Measurements from ENCODE around the gene TANGO2. TPM values are rescaled to one million over a fixed set of nuclear protein-coding genes. Genes with fewer than 3 reads are reported as not detected.

The TANGO2 gene
- total and polyA plus RNA-seq, 9 of the 15 experiments (the other 6 are each of a cell fraction or from before 2014, with no cell fraction given) = 15.5 to 94.9 (median 70.1) TPM

- TF ChIP-seq PHB (CRISPR knock-in tag; IDR thresholded peaks at IDR 0.05) (0 out of 2 replicates have a peak, but pooled peaks have one; percentile 52), GABPA (tag; conservative IDR thresholded peaks at IDR 0.05; ENCODE audit: low read depth) (no peak), ZMIZ1 (IDR thresholded peaks at IDR 0.05; ENCODE audit: low read depth in 2 of 2, low read length in 2 of 2) (no peak), ZBTB33 (CRISPR knock-in tag; IDR thresholded peaks at IDR 0.05) (no peak), ZNF133 (CRISPR knock-in tag; IDR thresholded peaks at IDR 0.05) (no peak), ZBTB9 (CRISPR knock-in tag; IDR thresholded peaks at IDR 0.05) (no peak), ZHX1 (conservative IDR thresholded peaks at IDR 0.05; ENCODE audit: low read length) (no peak), TBL1XR1 (IDR thresholded peaks at IDR 0.05; ENCODE audit: low read length in 2 of 2) (no peak), HOXB6 (CRISPR knock-in tag; IDR thresholded peaks at IDR 0.05; ENCODE audit: borderline replicate concordance) (no peak), POU5F1 (IDR thresholded peaks at IDR 0.05; ENCODE audit: borderline replicate concordance, low read depth, low read length, partially characterized antibody) (no peak), PCBP1 (IDR thresholded peaks at IDR 0.05; ENCODE audit: low read depth, low read length, poor library complexity, severe bottlenecking) (no peak), TAF7 (tag; IDR thresholded peaks at IDR 0.05) (no peak), E2F3 (CRISPR knock-in tag; IDR thresholded peaks at IDR 0.05) (no peak), SMARCA5 (IDR thresholded peaks at IDR 0.05) (no peak)
Measured at GRCh38 chr22:19971276-19972124, 49.4 kb upstream of the TANGO2 start (continued).

Measured in K562 (cell line).